H9 (cell line): ENCODE data around the gene FN1. TPM values are rescaled to one million over a fixed set of nuclear protein-coding genes. Genes with fewer than 3 reads are reported as not detected.

ENCODE experiments used
- DNase-seq: peaks from one replicate; pipeline ENCODE4 v3.0.0-alpha.2; 2017
- H2AFZ ChIP-seq: one replicate; pipeline ENCODE4 v1.6.1; 2013; ENCODE audit warnings: mild to moderate bottlenecking, low read length, control low read depth, moderate library complexity
- H2AK5ac ChIP-seq: 2 replicates; pipeline ENCODE4 v1.6.1; 2013; ENCODE audit warnings: low read length, control low read depth, mixed read lengths; ENCODE audit not compliant: insufficient read length
- H2BK120ac ChIP-seq: one replicate; pipeline ENCODE4 v1.6.1; 2013; ENCODE audit warnings: low read depth, mild to moderate bottlenecking, low read length, control low read depth, inconsistent platforms; ENCODE audit not compliant: poor library complexity, severe bottlenecking
- H2BK12ac ChIP-seq: 2 replicates; pipeline ENCODE4 v1.6.1; 2013; ENCODE audit warnings: low read length, control low read depth, mixed read lengths, low read depth; ENCODE audit not compliant: insufficient read length
- H2BK15ac ChIP-seq: 2 replicates; pipeline ENCODE4 v1.6.1; 2013; ENCODE audit warnings: low read depth, low read length, control low read depth
- H2BK20ac ChIP-seq: one replicate; pipeline ENCODE4 v1.6.1; 2013; ENCODE audit warnings: low read depth, mild to moderate bottlenecking, low read length, control low read depth, inconsistent platforms; ENCODE audit not compliant: poor library complexity, severe bottlenecking
- H2BK5ac ChIP-seq: 2 replicates; pipeline ENCODE4 v1.6.1; 2013; ENCODE audit warnings: low read length, control low read depth, mixed read lengths; ENCODE audit not compliant: insufficient read length
- H3K14ac ChIP-seq: 2 replicates; pipeline ENCODE4 v1.6.1; 2013; ENCODE audit warnings: low read length, control low read depth; ENCODE audit not compliant: insufficient read depth
- H3K18ac ChIP-seq: 2 replicates; pipeline ENCODE4 v1.6.1; 2013; ENCODE audit warnings: low read depth, mild to moderate bottlenecking, mixed read lengths, low read length, control low read depth; ENCODE audit not compliant: insufficient read length
- H3K23ac ChIP-seq: 2 replicates; pipeline ENCODE4 v1.6.1; 2013; ENCODE audit warnings: low read length, control low read depth, mixed read lengths, low read depth; ENCODE audit not compliant: insufficient read length
- H3K23me2 ChIP-seq: 2 replicates; pipeline ENCODE4 v1.6.1; 2013; ENCODE audit warnings: low read depth, mild to moderate bottlenecking, mixed read lengths, low read length, control low read depth; ENCODE audit not compliant: insufficient read length, poor library complexity, severe bottlenecking
- H3K27ac ChIP-seq: 2 replicates; pipeline ENCODE4 v1.5.1; 2013; ENCODE audit warnings: low read length, control low read depth, mixed read lengths, low read depth; ENCODE audit not compliant: insufficient read length
- H3K27me3 ChIP-seq: 2 replicates; pipeline ENCODE4 v1.6.1; 2013; ENCODE audit warnings: low read length, control low read depth, inconsistent platforms; ENCODE audit not compliant: insufficient read depth
- H3K4ac ChIP-seq: 2 replicates; pipeline ENCODE4 v1.6.1; 2013; ENCODE audit warnings: low read depth, mild to moderate bottlenecking, control low read depth, inconsistent platforms, low read length, moderate library complexity
- H3K4me1 ChIP-seq: 2 replicates; pipeline ENCODE4 v1.6.1; 2013; ENCODE audit warnings: low read length, control low read depth, inconsistent platforms; ENCODE audit not compliant: insufficient read depth
- H3K4me2 ChIP-seq: 2 replicates; pipeline ENCODE4 v1.6.1; 2013; ENCODE audit warnings: low read length, control low read depth, mixed read lengths; ENCODE audit not compliant: insufficient read length, insufficient read depth
- H3K56ac ChIP-seq: 2 replicates; pipeline ENCODE4 v1.6.1; 2013; ENCODE audit warnings: low read depth, mild to moderate bottlenecking, mixed read lengths, low read length, control low read depth; ENCODE audit not compliant: insufficient read length
- H3K79me1 ChIP-seq: 2 replicates; pipeline ENCODE4 v1.6.1; 2013; ENCODE audit warnings: low read depth, mild to moderate bottlenecking, moderate library complexity, low read length, control low read depth, inconsistent platforms; ENCODE audit not compliant: insufficient read depth, poor library complexity, severe bottlenecking
- H3K79me2 ChIP-seq: 2 replicates; pipeline ENCODE4 v1.6.1; 2013; ENCODE audit warnings: low read length, control low read depth, inconsistent platforms; ENCODE audit not compliant: insufficient read depth
- H3K9ac ChIP-seq: 2 replicates; pipeline ENCODE4 v1.6.1; 2013; ENCODE audit warnings: low read length, control low read depth, mixed read lengths; ENCODE audit not compliant: insufficient read length; ENCODE audit errors: extremely low read depth
- H3K9me3 ChIP-seq: one replicate; pipeline ENCODE4 v1.6.1; 2013; ENCODE audit warnings: low read depth, low read length, inconsistent platforms; ENCODE audit not compliant: control insufficient read depth
- H3T11ph ChIP-seq: one replicate; pipeline ENCODE4 v1.6.1; 2013; ENCODE audit warnings: mild to moderate bottlenecking, low read length, control low read depth, inconsistent platforms
- H4K20me1 ChIP-seq: one replicate; pipeline ENCODE4 v1.6.1; 2013; ENCODE audit not compliant: control insufficient read depth, insufficient read length, insufficient read depth
- H4K5ac ChIP-seq: 2 replicates; pipeline ENCODE4 v1.6.1; 2013; ENCODE audit warnings: low read depth, mild to moderate bottlenecking, mixed read lengths, low read length, control low read depth; ENCODE audit not compliant: insufficient read length
- H4K8ac ChIP-seq: replicated peaks from 2 replicates; pipeline ENCODE4 v1.6.1; 2013; ENCODE audit warnings: low read length, control low read depth, mixed read lengths, low read depth; ENCODE audit not compliant: insufficient read length
- H4K91ac ChIP-seq: 2 replicates; pipeline ENCODE4 v1.6.1; 2013; ENCODE audit warnings: low read depth, mild to moderate bottlenecking, moderate library complexity, mixed read lengths, low read length, control low read depth; ENCODE audit not compliant: insufficient read length
- H3K27ac Mint-ChIP-seq, 3 experiments: 2 replicates in 2 of 3; 3 replicates in 1 of 3; pipeline ENCODE4 v1.8.0; 2020 to 2021; ENCODE audit warnings: mixed read lengths in 3 of 3, mild to moderate bottlenecking in 1 of 3, moderate library complexity in 1 of 3
- H3K27me3 Mint-ChIP-seq: 2 replicates; pipeline ENCODE4 v1.8.0; 2021; ENCODE audit warnings: low read depth, mild to moderate bottlenecking, moderate library complexity, mixed read lengths
- H3K36me3 Mint-ChIP-seq, 3 experiments: 2 replicates in 2 of 3; 3 replicates in 1 of 3; pipeline ENCODE4 v1.8.0; 2020 to 2021; ENCODE audit warnings: low read depth in 3 of 3, mixed read lengths in 3 of 3; ENCODE audit not compliant: insufficient read depth in 1 of 3
- H3K4me1 Mint-ChIP-seq, 2 experiments: 2 replicates each; pipeline ENCODE4 v1.8.0; 2020; ENCODE audit warnings: mixed read lengths in 2 of 2
- H3K4me3 Mint-ChIP-seq, 2 experiments: 2 replicates in 1 of 2; 3 replicates in 1 of 2; pipeline ENCODE4 v1.8.0; 2020 to 2021; ENCODE audit warnings: mild to moderate bottlenecking in 2 of 2, mixed read lengths in 2 of 2, moderate library complexity in 1 of 2
- H3K9me3 Mint-ChIP-seq, 2 experiments: 2 replicates in 1 of 2; 3 replicates in 1 of 2; pipeline ENCODE4 v1.8.0; 2020; ENCODE audit warnings: mild to moderate bottlenecking in 2 of 2, mixed read lengths in 2 of 2, moderate library complexity in 1 of 2
- CTCF ChIP-seq: fragments of 200-600 bp; sonication (generic); conservative IDR thresholded peaks from 3 replicates; pipeline ENCODE4 v1.8.0; 2021; ENCODE audit warnings: antibody characterized with exemption, mild to moderate bottlenecking
- WGBS: extraction: QIAGEN DNeasy Blood & Tissue Kit; methylation state at CpG from one replicate; pipeline ENCODE4 v1.1.7; 2013; ENCODE audit warnings: missing lambda C conversion rate, low lambda C conversion rate, mixed read lengths; ENCODE audit not compliant: insufficient read length; ENCODE audit errors: extremely low coverage; 5-methylcytosine and 5-hydroxymethylcytosine counted together
- total RNA-seq: library from RNA; stranded (reverse); gene quantifications from 2 replicates; pipeline ENCODE4 v1.2.1, GENCODE V29; 2021

The FN1 gene
- total RNA-seq, 1 experiment from 2014 or later, result 56.0 TPM

GRCh38 chr2:215320679-215321078, 115.2 kb downstream of the FN1 start:
- H3K27ac Mint-ChIP-seq, result no peak overlapping the region
- H2AK5ac ChIP-seq, result no peak overlapping the region
- H4K20me1 ChIP-seq, result no peaks in the 10 kb centered on the region
- H3K18ac ChIP-seq, result no peak overlapping the region
- H3K79me2 ChIP-seq, result peaks cover 3% of the 10 kb centered on the region; the same call in 1 of the 2 replicates
- H2AFZ ChIP-seq, result no peak overlapping the region
- H3K23me2 ChIP-seq, result no peaks in the 10 kb centered on the region
- H3K56ac ChIP-seq, result no peak overlapping the region
- no peak overlapping the region for H4K91ac ChIP-seq
- H3K79me1 ChIP-seq, result peaks cover 2% of the 10 kb centered on the region
- H4K8ac ChIP-seq, result no peak overlapping the region
- H3K4ac ChIP-seq, result no peak overlapping the region
- TF ChIP-seq CTCF, result no peak
- H2BK12ac ChIP-seq, result no peak overlapping the region
- H3K4me3 Mint-ChIP-seq, result no peak overlapping the region
- DNase-seq, result no peak
- H3K4me1 ChIP-seq, result no peaks in the 10 kb centered on the region
- H4K5ac ChIP-seq, result no peak overlapping the region
- H3K36me3 Mint-ChIP-seq, result peaks cover 40 to 90% (median 80%) of the 10 kb centered on the region in 3 experiments
- H3K27ac ChIP-seq, result no peak overlapping the region
- H2BK15ac ChIP-seq, result no peak overlapping the region
- H2BK120ac ChIP-seq, result no peak overlapping the region
- H2BK20ac ChIP-seq, result no peak overlapping the region
- no peaks in the 10 kb centered on the region for H3K9me3 Mint-ChIP-seq
- no peak overlapping the region for H3T11ph ChIP-seq
- H3K4me2 ChIP-seq, result no peak overlapping the region
- no peak overlapping the region for H3K23ac ChIP-seq
- no peak overlapping the region for H3K14ac ChIP-seq
- H3K9me3 ChIP-seq, result no peaks in the 10 kb centered on the region
- H3K27me3 ChIP-seq, result no peaks in the 10 kb centered on the region
- WGBS, result no CpG with 5 or more reads among the region's 7 CpGs
- H3K27me3 Mint-ChIP-seq, result no peaks in the 10 kb centered on the region
- H3K4me1 Mint-ChIP-seq, result peaks cover 0 to 6% of the 10 kb centered on the region in 2 experiments; a peak in 2 of 4 replicates
- no peak overlapping the region for H3K9ac ChIP-seq
- H2BK5ac ChIP-seq, result no peak overlapping the region
